C4-2B (cell line): ENCODE measurements around the gene ANKRD44.

Experiments used
- CTCF ChIP-seq: fragments of 450-650 bp; conservative IDR thresholded peaks from 2 replicates; pipeline ENCODE4 v1.5.1; 2017; ENCODE audit warnings: mild to moderate bottlenecking
- ZFX ChIP-seq: fragments of 450-650 bp; IDR thresholded peaks from 2 replicates; pipeline ENCODE4 v1.6.1; 2017

- TF ChIP-seq CTCF (no peak), ZFX (no peak)
Observed at GRCh38 chr2:196984903-196985302, 325.7 kb downstream of the ANKRD44 start.
